GM23248 (cell line): ENCODE measurements around the gene RWDD4.

ENCODE experiments used
- EZH2 ChIP-seq: fragments of 200-600 bp; sonication (generic); IDR thresholded peaks from 2 replicates; pipeline ENCODE4 v1.6.1; 2018; ENCODE audit warnings: antibody characterized with exemption, mild to moderate bottlenecking; ENCODE audit not compliant: insufficient read depth, poor library complexity, severe bottlenecking
- EZH2phosphoT487 ChIP-seq: fragments of 200-600 bp; sonication (generic); IDR thresholded peaks from 2 replicates; pipeline ENCODE4 v1.6.1; 2018; ENCODE audit warnings: antibody characterized with exemption, moderate library complexity, mild to moderate bottlenecking, low read depth; ENCODE audit not compliant: insufficient read depth

- no peak for TF ChIP-seq EZH2
- TF ChIP-seq EZH2phosphoT487: no peak
Observed at GRCh38 chr4:183658362-183659028, 490 bp downstream of the RWDD4 start.
